ENCODE measurements around the gene RPS6KB2. TPM values are rescaled to one million over a fixed set of nuclear protein-coding genes. Genes with fewer than 3 reads are reported as not detected.

The RPS6KB2 gene
- total RNA-seq, 1 experiment from 2014 or later, result 170 TPM

DNA sequence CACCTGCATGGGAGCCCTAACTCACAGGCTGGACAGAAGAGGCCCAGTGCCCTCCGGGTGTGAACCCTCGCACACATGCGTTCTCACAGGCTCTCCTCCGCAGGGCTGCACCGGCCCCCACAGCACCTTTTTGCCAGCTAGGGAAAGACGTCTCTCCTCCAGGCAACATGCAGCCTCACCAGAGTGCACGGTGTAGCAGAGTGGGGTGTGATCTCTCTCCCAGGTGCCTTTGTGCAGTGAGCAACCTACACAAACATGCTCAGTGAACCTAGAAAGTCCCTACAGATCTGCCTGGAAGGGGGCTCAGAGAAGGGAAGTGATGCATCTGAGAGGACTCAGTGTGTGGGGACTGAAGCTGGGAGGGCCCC, 16.5 kb upstream of the RPS6KB2 start:
- BruUV-seq (replicated peaks), result no TSS peak
- ATAC-seq (no peak), DNase-seq (no peak)
- Histone ChIP-seq H3K27me3 (ENCODE audit: low read length) (no peaks in the 10 kb centered on the region), H3K79me2 (ENCODE audit: low read length) (no peaks in the 10 kb centered on the region), H3K9ac (ENCODE audit: low read length) (no peak overlapping the region), H3K36me3 (ENCODE audit: low read depth, low read length) (no peaks in the 10 kb centered on the region), H3K9me3 (ENCODE audit: low read length) (no peaks in the 10 kb centered on the region), H3K27ac (ENCODE audit: low read length) (no peak overlapping the region), H3F3A (ENCODE audit: low read length, unreplicated experiment) (no peaks in the 10 kb centered on the region), H3K4me2 (ENCODE audit: low read length) (no peak overlapping the region), H3K9me2 (replicated peaks; ENCODE audit: low read length) (no peaks in the 10 kb centered on the region), H3K4me3 (ENCODE audit: low read length) (no peak overlapping the region), H2AFZ (ENCODE audit: low read length) (no peak overlapping the region), H4K20me1 (ENCODE audit: low read length) (no peaks in the 10 kb centered on the region), H3K4me1 (ENCODE audit: insufficient read depth, low read length) (no peaks in the 10 kb centered on the region; the same call in 1 of the 2 replicates)
- CTCF ChIA-PET, result no interaction called here
- intact Hi-C loops (cut with micrococcal nuclease), result no loop called here
- TF ChIP-seq EZH2 (IDR thresholded peaks at IDR 0.05; ENCODE audit: low read length, unreplicated experiment) (no peak), EZH2phosphoT487 (IDR thresholded peaks at IDR 0.05; ENCODE audit: borderline replicate concordance, low read length) (no peak)
- TF ChIP-seq, protein P1, sequence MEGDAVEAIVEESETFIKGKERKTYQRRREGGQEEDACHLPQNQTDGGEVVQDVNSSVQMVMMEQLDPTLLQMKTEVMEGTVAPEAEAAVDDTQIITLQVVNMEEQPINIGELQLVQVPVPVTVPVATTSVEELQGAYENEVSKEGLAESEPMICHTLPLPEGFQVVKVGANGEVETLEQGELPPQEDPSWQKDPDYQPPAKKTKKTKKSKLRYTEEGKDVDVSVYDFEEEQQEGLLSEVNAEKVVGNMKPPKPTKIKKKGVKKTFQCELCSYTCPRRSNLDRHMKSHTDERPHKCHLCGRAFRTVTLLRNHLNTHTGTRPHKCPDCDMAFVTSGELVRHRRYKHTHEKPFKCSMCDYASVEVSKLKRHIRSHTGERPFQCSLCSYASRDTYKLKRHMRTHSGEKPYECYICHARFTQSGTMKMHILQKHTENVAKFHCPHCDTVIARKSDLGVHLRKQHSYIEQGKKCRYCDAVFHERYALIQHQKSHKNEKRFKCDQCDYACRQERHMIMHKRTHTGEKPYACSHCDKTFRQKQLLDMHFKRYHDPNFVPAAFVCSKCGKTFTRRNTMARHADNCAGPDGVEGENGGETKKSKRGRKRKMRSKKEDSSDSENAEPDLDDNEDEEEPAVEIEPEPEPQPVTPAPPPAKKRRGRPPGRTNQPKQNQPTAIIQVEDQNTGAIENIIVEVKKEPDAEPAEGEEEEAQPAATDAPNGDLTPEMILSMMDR (conservative IDR thresholded peaks at IDR 0.05; ENCODE audit: low read depth, low read length), result no peak
- POLR2A ChIA-PET (ENCODE audit: unreplicated experiment), result no interaction called here

DNA sequence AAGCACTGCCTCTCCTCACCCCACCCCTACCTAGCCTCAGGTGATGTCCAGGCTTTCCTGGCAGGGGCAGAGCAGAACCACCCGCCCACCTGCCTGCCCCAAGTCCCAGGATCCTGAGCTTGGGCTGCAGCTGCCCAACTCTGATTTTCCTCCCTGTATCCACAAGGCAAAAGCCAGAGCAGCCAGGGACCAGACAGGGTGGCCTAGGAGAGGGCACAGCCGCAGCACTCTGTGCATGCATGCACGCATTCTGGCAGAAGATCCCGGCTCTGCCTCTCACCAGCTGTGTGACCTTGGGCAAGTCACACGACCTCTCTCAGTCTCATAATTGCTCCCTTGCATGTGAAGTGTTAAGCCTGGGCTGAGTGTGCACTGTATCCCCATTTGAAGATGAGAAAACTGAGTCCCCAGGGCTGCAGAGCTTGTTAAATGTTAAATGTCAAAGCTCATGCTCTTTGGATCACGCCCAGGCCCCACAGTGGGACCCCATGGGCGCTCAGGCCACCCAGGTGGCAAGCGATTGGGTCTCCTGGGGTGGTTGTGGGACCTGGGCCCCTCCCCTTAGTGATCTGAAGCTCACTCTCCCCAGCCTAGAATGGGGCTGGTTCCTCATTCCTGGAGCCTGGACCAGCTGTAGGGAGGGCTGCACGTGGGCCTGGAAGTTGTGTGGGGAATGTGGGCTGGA, 15.7 kb upstream of the RPS6KB2 start:
- Histone ChIP-seq H3K27me3 (ENCODE audit: low read length) (no peaks in the 10 kb centered on the region), H2AFZ (ENCODE audit: low read length) (no peak overlapping the region), H3K27ac (ENCODE audit: low read length) (no peak overlapping the region), H3K4me1 (ENCODE audit: insufficient read depth, low read length) (no peaks in the 10 kb centered on the region; the same call in 1 of the 2 replicates), H3K9ac (ENCODE audit: low read length) (no peak overlapping the region), H3K9me3 (ENCODE audit: low read length) (no peaks in the 10 kb centered on the region), H3K4me2 (ENCODE audit: low read length) (no peak overlapping the region), H3K4me3 (ENCODE audit: low read length) (no peak overlapping the region), H3K36me3 (ENCODE audit: low read depth, low read length) (no peaks in the 10 kb centered on the region), H3K79me2 (ENCODE audit: low read length) (no peaks in the 10 kb centered on the region), H3F3A (ENCODE audit: low read length, unreplicated experiment) (no peaks in the 10 kb centered on the region), H4K20me1 (ENCODE audit: low read length) (no peaks in the 10 kb centered on the region), H3K9me2 (replicated peaks; ENCODE audit: low read length) (no peaks in the 10 kb centered on the region)
- no peak for DNase-seq
- no peak for ATAC-seq
- ChIA-PET POLR2A (ENCODE audit: unreplicated experiment) (no interaction called here), CTCF (no interaction called here)
- intact Hi-C loops (cut with micrococcal nuclease), result no loop called here
- BruUV-seq (replicated peaks), result no TSS peak
- TF ChIP-seq EZH2 (IDR thresholded peaks at IDR 0.05; ENCODE audit: low read length, unreplicated experiment) (no peak), EZH2phosphoT487 (IDR thresholded peaks at IDR 0.05; ENCODE audit: borderline replicate concordance, low read length) (no peak)
- TF ChIP-seq, protein P1 (conservative IDR thresholded peaks at IDR 0.05; ENCODE audit: low read depth, low read length), result no peak

DNA sequence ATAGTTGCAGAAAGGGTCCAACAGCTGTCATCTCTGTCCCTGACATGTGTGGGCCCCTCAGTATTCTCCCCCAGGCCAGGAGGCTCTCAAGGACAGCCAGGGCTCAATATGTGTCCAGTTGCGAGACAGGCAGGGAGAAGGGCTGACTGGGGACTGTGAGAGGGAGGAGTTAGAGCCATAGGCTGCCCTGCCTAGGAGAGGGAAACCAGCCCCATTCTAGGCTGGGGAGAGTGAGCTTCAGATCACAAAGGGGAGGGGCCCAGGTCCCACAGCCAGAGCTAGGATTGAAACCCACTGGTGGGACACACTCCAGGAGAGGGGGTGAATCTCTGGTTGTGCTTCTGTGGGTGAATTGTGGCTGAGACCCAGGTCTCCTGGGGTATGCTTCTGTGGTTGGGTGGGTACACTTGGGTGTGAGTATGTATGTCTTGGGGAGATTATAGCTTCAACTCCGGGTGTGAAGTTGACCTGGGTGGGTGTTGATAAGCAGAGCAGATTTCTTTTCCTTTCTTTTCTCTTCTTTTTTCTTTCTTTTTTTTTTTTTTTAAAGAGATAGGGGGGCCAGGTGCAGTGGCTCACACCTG, 14.9 kb upstream of the RPS6KB2 start:
- Histone ChIP-seq H3K4me3 (ENCODE audit: low read length) (no peak overlapping the region), H3K4me2 (ENCODE audit: low read length) (no peak overlapping the region), H3F3A (ENCODE audit: low read length, unreplicated experiment) (no peaks in the 10 kb centered on the region), H3K27ac (ENCODE audit: low read length) (no peak overlapping the region), H3K79me2 (ENCODE audit: low read length) (no peaks in the 10 kb centered on the region), H4K20me1 (ENCODE audit: low read length) (no peaks in the 10 kb centered on the region), H3K9ac (ENCODE audit: low read length) (no peak overlapping the region), H3K4me1 (ENCODE audit: insufficient read depth, low read length) (no peaks in the 10 kb centered on the region; the same call in 1 of the 2 replicates), H3K27me3 (ENCODE audit: low read length) (no peaks in the 10 kb centered on the region), H3K9me2 (replicated peaks; ENCODE audit: low read length) (no peaks in the 10 kb centered on the region), H3K9me3 (ENCODE audit: low read length) (no peaks in the 10 kb centered on the region), H2AFZ (ENCODE audit: low read length) (no peak overlapping the region), H3K36me3 (ENCODE audit: low read depth, low read length) (no peaks in the 10 kb centered on the region)
- DNase-seq (no peak), ATAC-seq (no peak)
- intact Hi-C loops (cut with micrococcal nuclease), result no loop called here
- BruUV-seq (replicated peaks), result no TSS peak
- TF ChIP-seq, protein P1 (conservative IDR thresholded peaks at IDR 0.05; ENCODE audit: low read depth, low read length), result no peak
- TF ChIP-seq EZH2 (IDR thresholded peaks at IDR 0.05; ENCODE audit: low read length, unreplicated experiment), result no peak
- no peak for TF ChIP-seq EZH2phosphoT487 (IDR thresholded peaks at IDR 0.05; ENCODE audit: borderline replicate concordance, low read length)
- POLR2A ChIA-PET (ENCODE audit: unreplicated experiment), result no interaction called here
- CTCF ChIA-PET, result no interaction called here

Data from PC-3 (cell line).